Calu3 (cell line): ENCODE data around the gene OTP. TPM values are rescaled to one million over a fixed set of nuclear protein-coding genes. Genes with fewer than 3 reads are reported as not detected.

ENCODE experiments used
- BruUV-seq: library from RNA; stranded (reverse); fragments of 400-500 nt; replicated peaks from 2 replicates; lab custom pipeline; 2021; lab: Mats Ljungman, UMichigan
- CTCF ChIA-PET: fragments of 300-600 bp; sonication (Branson Sonifier 250); formaldehyde crosslinking; loops from one replicate; lab custom pipeline; 2022; ENCODE audit warnings: antibody characterized with exemption; lab: Charles Lee
- DNase-seq: peaks from one replicate; pipeline ENCODE4 v3.0.0; 2022
- H3K27ac Mint-ChIP-seq: one replicate; pipeline ENCODE4 v1.8.0; 2022; ENCODE audit warnings: mixed read lengths; ENCODE audit not compliant: unreplicated experiment
- H3K27me3 Mint-ChIP-seq: one replicate; pipeline ENCODE4 v1.8.0; 2022; ENCODE audit warnings: mixed read lengths; ENCODE audit not compliant: unreplicated experiment
- H3K36me3 Mint-ChIP-seq: one replicate; pipeline ENCODE4 v1.8.0; 2022; ENCODE audit warnings: mild to moderate bottlenecking, moderate library complexity, mixed read lengths; ENCODE audit not compliant: insufficient read depth, unreplicated experiment
- H3K4me1 Mint-ChIP-seq: one replicate; pipeline ENCODE4 v1.8.0; 2022; ENCODE audit warnings: mild to moderate bottlenecking, low read depth, mixed read lengths; ENCODE audit not compliant: unreplicated experiment
- H3K4me3 Mint-ChIP-seq: one replicate; pipeline ENCODE4 v1.8.0; 2022; ENCODE audit warnings: mild to moderate bottlenecking, low read depth, moderate library complexity, mixed read lengths; ENCODE audit not compliant: unreplicated experiment
- H3K9me3 Mint-ChIP-seq: one replicate; pipeline ENCODE4 v1.8.0; 2022; ENCODE audit warnings: low read depth, mixed read lengths; ENCODE audit not compliant: unreplicated experiment
- intact Hi-C: fragments of 100-400 bp; cut with micrococcal nuclease; formaldehyde crosslinking; loops from one replicate; pipeline ENCODE4 v1.10.0; 2022; ENCODE audit not compliant: unreplicated experiment
- total RNA-seq: library from RNA; stranded (reverse); gene quantifications from 2 replicates; pipeline ENCODE4 v1.2.3, GENCODE V29; 2022
- TF ChIP-seq, protein P1 (sequence below): fragments of 200-600 bp; IDR thresholded peaks from one replicate; pipeline ENCODE4 v1.8.0; 2022; ENCODE audit warnings: antibody characterized with exemption; ENCODE audit not compliant: unreplicated experiment

OTP gene
- total RNA-seq, 1 experiment from 2014 or later: 0.12 TPM

GRCh38 chr5:77635067-77635916 is 3.2 kb downstream of the OTP start:
- DNase-seq: no peak
- TF ChIP-seq, protein P1, sequence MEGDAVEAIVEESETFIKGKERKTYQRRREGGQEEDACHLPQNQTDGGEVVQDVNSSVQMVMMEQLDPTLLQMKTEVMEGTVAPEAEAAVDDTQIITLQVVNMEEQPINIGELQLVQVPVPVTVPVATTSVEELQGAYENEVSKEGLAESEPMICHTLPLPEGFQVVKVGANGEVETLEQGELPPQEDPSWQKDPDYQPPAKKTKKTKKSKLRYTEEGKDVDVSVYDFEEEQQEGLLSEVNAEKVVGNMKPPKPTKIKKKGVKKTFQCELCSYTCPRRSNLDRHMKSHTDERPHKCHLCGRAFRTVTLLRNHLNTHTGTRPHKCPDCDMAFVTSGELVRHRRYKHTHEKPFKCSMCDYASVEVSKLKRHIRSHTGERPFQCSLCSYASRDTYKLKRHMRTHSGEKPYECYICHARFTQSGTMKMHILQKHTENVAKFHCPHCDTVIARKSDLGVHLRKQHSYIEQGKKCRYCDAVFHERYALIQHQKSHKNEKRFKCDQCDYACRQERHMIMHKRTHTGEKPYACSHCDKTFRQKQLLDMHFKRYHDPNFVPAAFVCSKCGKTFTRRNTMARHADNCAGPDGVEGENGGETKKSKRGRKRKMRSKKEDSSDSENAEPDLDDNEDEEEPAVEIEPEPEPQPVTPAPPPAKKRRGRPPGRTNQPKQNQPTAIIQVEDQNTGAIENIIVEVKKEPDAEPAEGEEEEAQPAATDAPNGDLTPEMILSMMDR: no peak
- H3K36me3 Mint-ChIP-seq: peaks cover 10% of the 10 kb centered on the region

GRCh38 chr5:77633709-77634108 is 4.8 kb downstream of the OTP start:
- intact Hi-C loops: loop anchor here (5.0 kb wide), 1 partner anchor 66 kb away; no protein-coding TSS in a partner anchor
- CTCF ChIA-PET: interaction anchor here (1.0 kb wide), 1 partner anchor 11 kb away, joined by 3 read pairs; no protein-coding TSS in a partner anchor
- H3K4me1 Mint-ChIP-seq: peaks cover 19% of the 10 kb centered on the region
- DNase-seq: no peak
- peaks cover 33% of the 10 kb centered on the region for H3K27me3 Mint-ChIP-seq
- no TSS peak for BruUV-seq
- H3K4me3 Mint-ChIP-seq: no peak overlapping the region
- peaks cover 26% of the 10 kb centered on the region for H3K36me3 Mint-ChIP-seq
- TF ChIP-seq, protein P1: no peak
- no peak overlapping the region for H3K27ac Mint-ChIP-seq
- H3K9me3 Mint-ChIP-seq: no peaks in the 10 kb centered on the region

More at GRCh38 chr5:77635067-77635916, 3.2 kb downstream of the OTP start:
- CTCF ChIA-PET: no interaction called here
- intact Hi-C loops: no loop called here
- Mint-ChIP-seq H3K27ac (no peak overlapping the region), H3K4me1 (peaks cover 10% of the 10 kb centered on the region), H3K9me3 (no peaks in the 10 kb centered on the region), H3K27me3 (peaks cover 44% of the 10 kb centered on the region), H3K4me3 (no peak overlapping the region)
- BruUV-seq: no TSS peak

DNA sequence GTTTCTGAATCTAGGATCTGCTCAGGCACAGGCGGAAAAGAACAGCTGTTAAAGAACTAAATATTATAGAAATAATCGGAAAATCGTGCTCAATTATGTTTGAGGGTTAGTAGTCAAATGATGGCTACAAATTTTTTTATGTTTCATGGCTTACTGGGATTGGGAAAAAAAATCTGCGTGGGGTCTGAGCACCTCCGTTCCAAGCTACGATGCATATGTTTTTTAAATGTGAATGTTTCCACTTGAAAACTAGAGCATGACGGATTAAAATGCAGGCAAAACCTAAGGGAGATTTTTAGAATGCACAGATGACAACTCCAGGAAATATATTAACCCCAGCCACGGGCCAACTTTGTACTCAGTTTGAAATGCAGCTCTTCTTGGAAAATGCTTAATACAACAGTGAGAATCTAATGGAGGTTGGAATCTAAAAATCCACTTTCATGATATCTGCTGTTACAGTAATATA is 5.3 kb downstream of the OTP start:
- DNase-seq: no peak
- TF ChIP-seq, protein P1: no peak
- intact Hi-C loops: loop anchor here (5.0 kb wide), 1 partner anchor 66 kb away; no protein-coding TSS in a partner anchor
- Mint-ChIP-seq H3K27ac (no peak overlapping the region), H3K4me3 (no peak overlapping the region), H3K36me3 (peaks cover 26% of the 10 kb centered on the region), H3K9me3 (no peaks in the 10 kb centered on the region), H3K27me3 (peaks cover 30% of the 10 kb centered on the region), H3K4me1 (peaks cover 21% of the 10 kb centered on the region)
- BruUV-seq: no TSS peak
- CTCF ChIA-PET: interaction anchor here (1.0 kb wide), 1 partner anchor 10 kb away, joined by 3 read pairs; no protein-coding TSS in a partner anchor

- Mint-ChIP-seq H3K27ac (no peak overlapping the region), H3K4me3 (no peak overlapping the region), H3K9me3 (no peaks in the 10 kb centered on the region), H3K4me1 (peaks cover 21% of the 10 kb centered on the region), H3K27me3 (peaks cover 24% of the 10 kb centered on the region), H3K36me3 (peaks cover 26% of the 10 kb centered on the region)
- no peak for DNase-seq
- no TSS peak for BruUV-seq
- CTCF ChIA-PET: interaction anchor here (1.0 kb wide), 1 partner anchor 10 kb away, joined by 3 read pairs; no protein-coding TSS in a partner anchor
- intact Hi-C loops: loop anchor here (5.0 kb wide), 1 partner anchor 65 kb away; no protein-coding TSS in a partner anchor
- TF ChIP-seq, protein P1: no peak
Observed at GRCh38 chr5:77632526-77633206, 5.8 kb downstream of the OTP start.
